GM13977 (cell line): ENCODE results near the gene GNG7.
"Not testable (repeated sequence)": the region's sequence is repeated elsewhere in the genome, so short reads cannot be mapped to it uniquely, and the experiment has no call there.

Experiments
- DNase-seq: peaks from one replicate; pipeline ENCODE4 v3.0.0; 2012; ENCODE audit warnings: low spot score
- in situ Hi-C: fragments of 300-500 bp; cut with MboI; formaldehyde crosslinking; loops from one replicate; pipeline ENCODE4 v1.12.0; 2022; ENCODE audit warnings: low sequenced_read_pairs, low pct_unique_long_range_greater_than_20kb, mixed read lengths, inconsistent platforms; ENCODE audit not compliant: unreplicated experiment
- TF ChIP-seq, protein P1 (sequence below): IDR thresholded peaks from 2 replicates; pipeline ENCODE4 v1.5.1; 2012; ENCODE audit warnings: mild to moderate bottlenecking, control low read depth; ENCODE audit not compliant: insufficient read depth; ENCODE audit errors: extremely low read depth, missing control alignments

GNG7 gene

DNA sequence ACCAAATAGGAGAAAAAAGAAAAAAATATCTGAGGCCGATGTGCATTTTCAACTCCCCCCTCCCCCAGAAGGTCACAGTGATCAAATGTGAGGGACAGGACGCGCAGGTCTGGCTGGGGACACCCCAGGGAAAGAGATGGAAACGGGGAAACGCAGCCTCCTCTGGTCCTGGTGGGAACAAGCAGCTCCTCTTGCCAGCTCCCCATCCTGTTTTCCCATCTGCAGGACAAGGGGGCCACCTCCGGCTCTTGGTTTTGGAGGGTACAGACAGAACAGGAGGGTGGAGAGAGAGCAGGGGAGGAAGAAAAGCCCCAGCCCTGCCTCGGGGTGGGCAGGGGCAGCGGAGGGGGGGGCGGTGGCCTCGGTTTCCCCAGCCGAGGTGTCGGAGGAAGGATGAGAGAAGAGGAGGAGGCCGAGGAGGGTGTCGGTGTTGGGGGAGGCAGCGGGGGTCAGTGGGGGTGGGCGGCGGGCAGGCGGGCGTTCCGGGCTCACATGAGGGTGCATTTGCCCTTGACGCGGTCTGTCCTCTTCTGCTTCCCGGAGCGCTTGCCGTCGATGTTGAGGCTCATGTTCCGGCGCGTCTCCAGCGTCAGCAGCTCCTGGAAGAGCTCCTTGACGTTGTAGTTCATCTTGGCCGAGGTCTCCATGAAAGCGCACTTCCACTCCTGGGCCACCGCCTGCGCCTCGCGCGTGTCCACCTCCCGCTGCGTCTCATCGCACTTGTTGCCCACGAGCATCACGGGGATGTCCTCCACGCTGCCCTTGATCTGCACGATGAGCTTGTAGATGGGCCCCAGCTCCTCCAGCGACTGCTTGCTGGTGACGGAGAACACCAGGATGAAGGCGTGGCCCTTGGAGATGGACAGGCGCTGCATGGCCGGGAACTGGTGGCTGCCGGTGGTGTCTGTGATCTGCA lies 14.5 kb upstream of the GNG7 start:
- TF ChIP-seq, protein P1, sequence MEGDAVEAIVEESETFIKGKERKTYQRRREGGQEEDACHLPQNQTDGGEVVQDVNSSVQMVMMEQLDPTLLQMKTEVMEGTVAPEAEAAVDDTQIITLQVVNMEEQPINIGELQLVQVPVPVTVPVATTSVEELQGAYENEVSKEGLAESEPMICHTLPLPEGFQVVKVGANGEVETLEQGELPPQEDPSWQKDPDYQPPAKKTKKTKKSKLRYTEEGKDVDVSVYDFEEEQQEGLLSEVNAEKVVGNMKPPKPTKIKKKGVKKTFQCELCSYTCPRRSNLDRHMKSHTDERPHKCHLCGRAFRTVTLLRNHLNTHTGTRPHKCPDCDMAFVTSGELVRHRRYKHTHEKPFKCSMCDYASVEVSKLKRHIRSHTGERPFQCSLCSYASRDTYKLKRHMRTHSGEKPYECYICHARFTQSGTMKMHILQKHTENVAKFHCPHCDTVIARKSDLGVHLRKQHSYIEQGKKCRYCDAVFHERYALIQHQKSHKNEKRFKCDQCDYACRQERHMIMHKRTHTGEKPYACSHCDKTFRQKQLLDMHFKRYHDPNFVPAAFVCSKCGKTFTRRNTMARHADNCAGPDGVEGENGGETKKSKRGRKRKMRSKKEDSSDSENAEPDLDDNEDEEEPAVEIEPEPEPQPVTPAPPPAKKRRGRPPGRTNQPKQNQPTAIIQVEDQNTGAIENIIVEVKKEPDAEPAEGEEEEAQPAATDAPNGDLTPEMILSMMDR, result no peak
- in situ Hi-C loops, result no loop called here
- DNase-seq, result no peak

DNA sequence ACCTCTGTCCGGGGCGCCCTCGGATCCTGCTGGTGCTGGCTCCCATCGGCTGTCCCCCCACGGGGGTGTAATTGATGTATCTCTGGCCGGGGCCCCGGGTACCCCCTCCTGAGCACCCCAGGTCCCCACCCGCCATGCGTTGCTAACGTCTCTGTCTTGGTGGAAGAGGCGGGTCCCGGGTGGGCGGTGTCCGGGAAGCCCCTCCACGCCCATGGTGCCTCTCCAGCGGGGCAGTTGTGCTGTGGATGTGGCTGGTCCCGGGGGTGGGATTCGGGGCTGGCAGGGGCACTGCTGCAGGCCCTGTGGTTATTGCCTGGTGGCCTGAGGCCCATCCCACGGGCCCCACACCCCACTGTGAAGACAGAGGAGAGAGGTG lies 13.8 kb upstream of the GNG7 start:
- in situ Hi-C loops, result no loop called here
- DNase-seq, result no peak
- TF ChIP-seq, protein P1, result no peak

DNA sequence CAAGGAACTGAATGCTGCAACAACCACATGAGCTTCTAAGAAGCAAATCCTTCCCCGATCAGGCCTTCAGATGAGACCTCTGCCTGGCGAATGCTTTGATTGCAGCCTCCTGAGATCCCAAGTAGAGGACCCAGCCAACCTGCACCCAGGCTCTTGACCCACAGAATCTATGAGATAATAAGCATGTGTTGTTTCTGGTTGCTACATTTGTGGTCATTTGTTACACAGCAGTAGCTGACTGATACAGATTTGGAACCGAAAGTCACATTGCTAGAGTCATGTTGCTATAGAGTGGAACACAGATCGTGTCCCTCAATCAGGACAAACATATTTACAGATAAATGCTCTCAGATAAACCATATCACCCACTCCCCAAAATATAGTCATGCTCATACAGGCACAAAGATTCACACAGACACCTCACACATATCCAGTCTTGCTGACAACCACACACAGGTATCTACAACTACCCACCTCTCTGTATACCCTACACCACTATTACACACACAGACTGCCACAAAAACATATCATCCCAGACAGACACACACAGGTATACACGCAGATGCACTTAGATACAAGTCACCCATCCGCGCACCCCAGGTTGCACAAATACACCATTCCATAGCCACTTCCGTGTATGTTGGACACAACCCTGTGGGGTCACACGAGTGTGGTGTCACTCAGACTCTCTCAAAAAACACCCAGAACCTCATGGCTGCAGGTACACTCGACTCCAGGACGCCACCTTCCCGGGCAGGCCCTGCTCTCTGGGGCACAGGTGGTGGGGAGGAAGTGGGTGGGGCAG lies 13.2 kb upstream of the GNG7 start:
- TF ChIP-seq, protein P1, result no peak
- no peak for DNase-seq
- in situ Hi-C loops, result no loop called here

DNA sequence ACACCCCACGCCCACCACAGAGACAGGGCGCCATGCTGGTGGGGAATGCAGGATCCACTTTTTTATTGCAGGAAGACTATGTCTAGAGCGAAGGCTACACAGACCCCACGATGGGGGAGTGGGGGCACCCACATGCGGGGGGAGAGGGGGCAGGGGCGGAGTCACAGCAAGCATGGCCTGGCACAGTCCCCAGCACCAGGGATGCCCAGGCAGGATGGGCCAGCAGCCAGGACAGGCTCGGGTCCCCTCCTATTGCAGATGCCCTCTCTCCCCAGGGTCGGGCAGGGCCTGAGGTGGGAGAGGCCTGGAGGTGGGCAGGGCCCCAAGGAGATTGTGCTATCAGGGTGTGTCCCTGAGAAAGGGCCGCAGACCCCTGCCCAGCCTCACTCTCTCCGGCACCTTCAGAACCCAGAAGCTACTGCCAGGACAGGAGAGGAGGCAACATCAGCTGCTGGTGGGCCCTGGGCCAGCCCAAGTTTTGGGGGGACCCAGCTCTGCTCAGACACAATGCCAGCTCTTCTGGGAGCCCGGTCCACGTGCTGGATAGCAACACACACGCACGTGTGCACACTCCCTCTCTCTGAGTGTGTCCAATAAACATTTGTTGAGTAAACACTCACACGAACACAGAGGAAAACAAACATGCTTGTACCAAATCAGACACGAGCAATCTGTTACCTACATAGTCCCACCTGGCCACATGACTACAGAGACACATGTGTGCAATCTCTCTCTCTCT lies 12.2 kb upstream of the GNG7 start:
- in situ Hi-C loops, result no loop called here
- DNase-seq, result no peak
- TF ChIP-seq, protein P1, result no peak

DNA sequence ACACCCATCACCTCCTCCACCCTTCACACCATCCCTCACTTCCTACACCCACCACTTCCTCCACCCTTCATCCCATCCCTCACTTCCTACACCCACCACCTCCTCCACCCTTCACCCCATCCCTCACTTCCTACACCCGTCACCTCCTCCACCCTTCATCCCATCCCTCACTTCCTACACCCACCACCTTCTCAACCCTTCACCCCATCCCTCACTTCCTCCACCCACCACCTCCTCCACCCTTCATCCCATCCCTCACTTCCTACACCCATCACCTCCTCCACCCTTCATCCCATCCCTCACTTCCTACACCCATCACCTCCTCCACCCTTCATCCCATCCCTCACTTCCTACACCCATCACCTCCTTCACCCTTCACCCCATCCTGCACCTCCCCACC lies 11.6 kb upstream of the GNG7 start:
- DNase-seq, in situ Hi-C loops: not testable (repeated sequence)

DNA sequence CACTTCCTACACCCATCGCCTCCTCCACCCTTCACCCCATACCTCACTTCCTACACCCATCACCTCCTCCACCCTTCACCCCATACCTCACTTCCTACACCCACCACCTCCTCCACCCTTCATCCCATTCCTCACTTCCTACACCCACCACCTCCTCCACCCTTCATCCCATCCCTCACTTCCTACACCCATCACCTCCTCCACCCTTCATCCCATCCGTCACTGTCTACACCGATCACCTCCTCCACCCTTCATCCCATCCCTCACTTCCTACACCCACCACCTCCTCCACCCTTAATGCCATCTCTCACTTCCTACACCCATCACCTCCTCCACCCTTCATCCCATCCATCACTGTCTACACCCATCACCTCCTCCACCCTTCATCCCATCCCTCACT lies 10.7 kb upstream of the GNG7 start:
- DNase-seq, in situ Hi-C loops: not testable (repeated sequence)

DNA sequence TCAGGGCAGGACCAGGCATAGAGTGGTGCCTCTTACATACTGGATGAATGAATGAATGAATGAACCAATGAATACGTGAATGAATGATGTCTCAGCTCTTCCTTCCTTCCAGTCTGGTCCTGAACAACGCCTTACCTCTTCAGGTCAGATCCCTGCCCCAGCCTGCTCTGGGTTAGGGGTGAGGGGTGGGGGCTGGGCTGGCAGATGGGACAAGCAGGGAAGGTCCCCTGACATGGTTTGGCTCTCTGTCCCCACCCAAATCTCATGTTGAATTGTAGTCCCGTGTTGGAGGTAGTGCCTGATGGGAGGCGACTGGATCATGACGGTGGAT lies 9.3 kb upstream of the GNG7 start:
- no peak for DNase-seq
- TF ChIP-seq, protein P1, result no peak
- in situ Hi-C loops, result no loop called here
